Measurements from ENCODE around the gene FN1.

FN1 gene

DNA sequence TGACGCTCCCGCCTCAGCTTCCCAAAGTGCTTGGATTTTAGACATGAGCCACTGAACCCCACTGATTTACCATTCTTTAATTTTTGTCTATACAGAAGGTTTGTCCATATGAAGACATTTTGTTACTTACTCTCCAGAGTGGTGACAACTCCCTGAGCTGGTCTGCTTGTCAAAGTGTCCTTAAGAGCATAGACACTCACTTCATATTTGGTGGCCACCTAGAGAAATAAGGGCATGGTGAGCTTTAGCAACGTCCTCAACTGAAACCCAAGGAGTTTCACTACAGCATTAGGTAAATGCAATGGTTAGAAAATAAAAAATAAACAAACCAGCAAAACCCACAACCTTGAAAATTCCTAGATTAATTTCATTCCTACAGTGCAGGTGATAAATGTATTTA is 57.8 kb downstream of the FN1 start:
- no peak overlapping the region for H3K4me3 ChIP-seq (ENCODE audit: low read depth, low read length)
- no peaks in the 10 kb centered on the region for H3K4me1 ChIP-seq (ENCODE audit: control insufficient read depth, insufficient read depth, low read length)
- no peaks in the 10 kb centered on the region for H3K9me3 ChIP-seq (ENCODE audit: control insufficient read depth, insufficient read depth, low read depth, low read length)
- no peak overlapping the region for H3K27ac ChIP-seq (ENCODE audit: low read depth, low read length)
- H3K27me3 ChIP-seq (ENCODE audit: control insufficient read depth, insufficient read depth, low read length): no peaks in the 10 kb centered on the region
- H3K9ac ChIP-seq (ENCODE audit: low read length): no peak overlapping the region
- peaks cover 93% of the 10 kb centered on the region for H3K36me3 ChIP-seq (ENCODE audit: control insufficient read depth, insufficient read depth, low read length)

DNA sequence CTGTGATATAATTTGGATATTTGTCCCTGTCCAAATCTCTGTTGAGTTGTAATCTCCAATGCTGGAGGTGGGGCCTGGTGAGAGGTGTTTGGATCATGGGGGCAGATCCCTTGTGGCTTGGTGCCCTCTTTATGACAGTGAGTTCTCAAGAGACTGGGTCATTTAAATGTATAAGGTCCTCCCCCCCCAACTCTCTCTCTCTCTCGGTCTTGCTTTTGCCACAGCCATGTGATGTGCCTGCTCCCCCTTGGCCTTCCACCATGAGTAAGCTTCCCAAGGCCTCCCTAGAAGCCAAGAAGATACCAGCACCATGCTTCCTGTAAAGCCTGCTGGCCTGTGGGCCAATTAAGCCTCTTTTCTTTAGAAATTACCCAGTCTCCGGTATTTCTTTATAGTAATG is 58.6 kb downstream of the FN1 start:
- H3K27me3 ChIP-seq (ENCODE audit: control insufficient read depth, insufficient read depth, low read length): no peaks in the 10 kb centered on the region
- no peaks in the 10 kb centered on the region for H3K4me1 ChIP-seq (ENCODE audit: control insufficient read depth, insufficient read depth, low read length)
- no peak overlapping the region for H3K27ac ChIP-seq (ENCODE audit: low read depth, low read length)
- no peaks in the 10 kb centered on the region for H3K9me3 ChIP-seq (ENCODE audit: control insufficient read depth, insufficient read depth, low read depth, low read length)
- H3K9ac ChIP-seq (ENCODE audit: low read length): no peak overlapping the region
- H3K4me3 ChIP-seq (ENCODE audit: low read depth, low read length): no peak overlapping the region
- H3K36me3 ChIP-seq (ENCODE audit: control insufficient read depth, insufficient read depth, low read length): peaks cover 93% of the 10 kb centered on the region

DNA sequence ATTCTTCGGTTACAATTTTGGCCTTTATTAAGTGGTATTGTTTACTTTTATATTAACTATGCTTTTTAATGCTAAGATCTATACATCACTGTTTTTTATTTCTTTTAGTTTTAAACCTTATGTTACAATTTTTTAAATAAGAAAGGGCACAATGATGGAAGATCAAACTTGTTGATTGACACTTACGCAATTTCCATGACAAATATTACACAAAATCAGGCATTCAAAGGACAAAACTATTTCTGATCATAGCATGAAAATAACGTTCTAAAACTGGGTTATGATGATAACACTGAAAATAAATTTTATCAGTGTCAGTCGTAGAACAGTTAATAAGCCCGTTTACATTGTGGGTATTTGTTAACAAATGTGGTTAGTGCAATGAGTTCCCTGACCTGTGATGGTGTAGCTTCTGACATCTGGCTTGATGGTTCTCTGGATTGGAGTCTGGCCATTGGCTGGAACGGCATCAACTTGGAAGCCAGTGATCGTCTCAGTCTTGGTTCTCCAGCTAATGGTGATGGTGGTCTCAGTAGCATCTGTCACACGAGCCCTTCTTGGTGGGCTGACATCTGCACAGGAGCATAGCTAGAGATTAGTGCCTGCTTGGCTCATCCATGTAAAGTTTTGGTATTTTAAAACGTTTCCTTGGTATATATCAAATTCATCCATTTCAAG is 59.6 kb downstream of the FN1 start:
- no peaks in the 10 kb centered on the region for H3K4me1 ChIP-seq (ENCODE audit: control insufficient read depth, insufficient read depth, low read length)
- peaks cover 94% of the 10 kb centered on the region for H3K36me3 ChIP-seq (ENCODE audit: control insufficient read depth, insufficient read depth, low read length)
- no peaks in the 10 kb centered on the region for H3K27me3 ChIP-seq (ENCODE audit: control insufficient read depth, insufficient read depth, low read length)
- H3K9ac ChIP-seq (ENCODE audit: low read length): no peak overlapping the region
- no peak overlapping the region for H3K4me3 ChIP-seq (ENCODE audit: low read depth, low read length)
- no peak overlapping the region for H3K27ac ChIP-seq (ENCODE audit: low read depth, low read length)
- H3K9me3 ChIP-seq (ENCODE audit: control insufficient read depth, insufficient read depth, low read depth, low read length): no peaks in the 10 kb centered on the region

- H3K36me3 ChIP-seq (ENCODE audit: control insufficient read depth, insufficient read depth, low read length): peaks cover 92% of the 10 kb centered on the region
- H3K27ac ChIP-seq (ENCODE audit: low read depth, low read length): no peak overlapping the region
- no peaks in the 10 kb centered on the region for H3K4me1 ChIP-seq (ENCODE audit: control insufficient read depth, insufficient read depth, low read length)
Observed at GRCh38 chr2:215375467-215375830, 60.4 kb downstream of the FN1 start.

DNA sequence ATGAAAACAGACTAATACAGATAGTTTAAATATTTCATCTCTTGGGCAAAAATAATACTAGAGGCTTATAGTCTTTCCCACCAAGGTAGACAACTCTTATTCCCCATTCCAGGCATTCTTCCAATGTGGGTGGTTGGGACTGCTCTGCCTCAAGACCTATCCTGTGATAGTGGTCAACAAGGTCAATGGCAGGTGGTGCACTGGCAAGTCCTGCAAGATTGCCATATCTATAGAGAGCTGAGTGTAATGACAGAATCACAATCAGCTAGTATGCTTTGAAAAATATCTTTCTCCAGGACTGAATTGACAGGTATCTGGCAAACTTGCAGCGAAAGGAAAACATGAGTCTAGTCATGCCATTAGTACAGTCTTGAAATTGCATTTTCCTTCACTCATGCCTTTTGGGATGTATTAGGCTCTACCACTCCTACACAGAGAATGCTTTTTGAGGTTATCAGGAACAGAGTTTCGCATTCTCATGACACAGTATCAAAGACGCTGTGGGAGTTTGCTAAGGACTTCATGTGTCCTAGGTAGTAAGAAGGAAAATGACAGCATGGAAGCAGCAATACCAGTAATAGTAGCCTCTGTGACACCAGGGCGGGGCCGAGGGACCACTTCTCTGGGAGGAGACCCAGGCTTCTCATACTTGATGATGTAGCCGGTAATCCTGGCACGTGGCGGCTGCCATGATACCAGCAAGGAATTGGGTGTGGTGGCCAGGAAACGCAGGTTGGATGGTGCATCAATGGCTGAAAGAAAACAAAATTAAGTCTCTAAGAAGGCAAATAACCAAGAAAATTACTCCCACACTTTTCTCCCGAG is 61.0 kb downstream of the FN1 start:
- no peak overlapping the region for H3K4me3 ChIP-seq (ENCODE audit: low read depth, low read length)
- no peak overlapping the region for H3K9ac ChIP-seq (ENCODE audit: low read length)
- no peaks in the 10 kb centered on the region for H3K9me3 ChIP-seq (ENCODE audit: control insufficient read depth, insufficient read depth, low read depth, low read length)
- H3K4me1 ChIP-seq (ENCODE audit: control insufficient read depth, insufficient read depth, low read length): no peaks in the 10 kb centered on the region
- H3K27ac ChIP-seq (ENCODE audit: low read depth, low read length): no peak overlapping the region
- H3K36me3 ChIP-seq (ENCODE audit: control insufficient read depth, insufficient read depth, low read length): peaks cover 92% of the 10 kb centered on the region
- H3K27me3 ChIP-seq (ENCODE audit: control insufficient read depth, insufficient read depth, low read length): no peaks in the 10 kb centered on the region

More at GRCh38 chr2:215375467-215375830, 60.4 kb downstream of the FN1 start:
- no peaks in the 10 kb centered on the region for H3K9me3 ChIP-seq (ENCODE audit: control insufficient read depth, insufficient read depth, low read depth, low read length)
- H3K4me3 ChIP-seq (ENCODE audit: low read depth, low read length): no peak overlapping the region
- H3K9ac ChIP-seq (ENCODE audit: low read length): no peak overlapping the region
- H3K27me3 ChIP-seq (ENCODE audit: control insufficient read depth, insufficient read depth, low read length): no peaks in the 10 kb centered on the region

GRCh38 chr2:215374002-215374401 is 61.9 kb downstream of the FN1 start:
- no peak overlapping the region for H3K9ac ChIP-seq (ENCODE audit: low read length)
- no peak overlapping the region for H3K4me3 ChIP-seq (ENCODE audit: low read depth, low read length)
- no peaks in the 10 kb centered on the region for H3K9me3 ChIP-seq (ENCODE audit: control insufficient read depth, insufficient read depth, low read depth, low read length)
- no peak overlapping the region for H3K27ac ChIP-seq (ENCODE audit: low read depth, low read length)
- no peaks in the 10 kb centered on the region for H3K27me3 ChIP-seq (ENCODE audit: control insufficient read depth, insufficient read depth, low read length)
- no peaks in the 10 kb centered on the region for H3K4me1 ChIP-seq (ENCODE audit: control insufficient read depth, insufficient read depth, low read length)
- peaks cover 92% of the 10 kb centered on the region for H3K36me3 ChIP-seq (ENCODE audit: control insufficient read depth, insufficient read depth, low read length)

- Histone ChIP-seq H3K27me3 (ENCODE audit: control insufficient read depth, insufficient read depth, low read length) (no peaks in the 10 kb centered on the region), H3K4me3 (ENCODE audit: low read depth, low read length) (no peak overlapping the region), H3K27ac (ENCODE audit: low read depth, low read length) (no peak overlapping the region), H3K9ac (ENCODE audit: low read length) (no peak overlapping the region), H3K4me1 (ENCODE audit: control insufficient read depth, insufficient read depth, low read length) (no peaks in the 10 kb centered on the region), H3K9me3 (ENCODE audit: control insufficient read depth, insufficient read depth, low read depth, low read length) (no peaks in the 10 kb centered on the region), H3K36me3 (ENCODE audit: control insufficient read depth, insufficient read depth, low read length) (peaks cover 91% of the 10 kb centered on the region)
Observed at GRCh38 chr2:215372968-215373649, 62.8 kb downstream of the FN1 start.

GRCh38 chr2:215371915-215372897 is 63.7 kb downstream of the FN1 start:
- Histone ChIP-seq H3K4me1 (ENCODE audit: control insufficient read depth, insufficient read depth, low read length) (no peaks in the 10 kb centered on the region), H3K4me3 (ENCODE audit: low read depth, low read length) (no peak overlapping the region), H3K9ac (ENCODE audit: low read length) (no peak overlapping the region), H3K9me3 (ENCODE audit: control insufficient read depth, insufficient read depth, low read depth, low read length) (no peaks in the 10 kb centered on the region), H3K27ac (ENCODE audit: low read depth, low read length) (no peak overlapping the region), H3K36me3 (ENCODE audit: control insufficient read depth, insufficient read depth, low read length) (peaks cover 92% of the 10 kb centered on the region), H3K27me3 (ENCODE audit: control insufficient read depth, insufficient read depth, low read length) (no peaks in the 10 kb centered on the region)

DNA sequence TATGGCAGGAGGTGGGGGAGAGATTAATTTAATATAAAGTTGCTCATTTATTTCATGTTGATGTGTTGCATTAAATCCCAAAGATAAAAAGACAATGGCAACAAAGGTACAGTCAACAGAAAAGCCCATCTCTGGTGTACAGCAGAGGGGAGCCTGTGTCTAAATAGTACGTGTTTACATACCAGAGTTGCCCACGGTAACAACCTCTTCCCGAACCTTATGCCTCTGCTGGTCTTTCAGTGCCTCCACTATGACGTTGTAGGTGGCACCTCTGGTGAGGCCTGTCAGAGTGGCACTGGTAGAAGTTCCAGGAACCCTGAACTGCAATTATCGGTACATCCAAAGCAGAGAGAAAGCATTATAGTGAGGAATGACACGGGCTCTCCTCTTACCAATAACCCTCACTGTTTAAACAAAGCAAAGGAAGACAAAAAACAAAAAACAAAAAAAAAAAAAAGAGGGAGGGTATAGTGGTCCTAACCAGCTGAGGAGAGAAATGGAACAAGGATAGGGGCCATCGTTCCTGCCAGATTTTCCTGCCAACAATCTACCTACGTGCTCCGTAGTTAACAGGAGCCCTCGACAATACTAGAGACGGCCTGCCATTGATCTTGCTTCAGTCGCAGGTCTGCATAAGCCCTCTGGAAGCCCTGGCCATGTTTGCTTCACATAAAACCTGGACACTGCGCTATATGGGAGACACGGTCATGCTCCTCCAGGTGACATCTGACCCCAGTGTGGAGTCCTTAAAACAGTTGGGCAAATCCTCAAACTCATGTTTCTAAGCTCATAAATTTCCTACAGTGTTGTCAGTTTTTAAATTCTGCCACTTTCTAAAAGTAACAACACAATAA is 65.5 kb downstream of the FN1 start:
- H3K27ac ChIP-seq (ENCODE audit: low read depth, low read length): no peak overlapping the region
- H3K9me3 ChIP-seq (ENCODE audit: control insufficient read depth, insufficient read depth, low read depth, low read length): no peaks in the 10 kb centered on the region
- H3K27me3 ChIP-seq (ENCODE audit: control insufficient read depth, insufficient read depth, low read length): no peaks in the 10 kb centered on the region
- no peaks in the 10 kb centered on the region for H3K4me1 ChIP-seq (ENCODE audit: control insufficient read depth, insufficient read depth, low read length)
- peaks cover 88% of the 10 kb centered on the region for H3K36me3 ChIP-seq (ENCODE audit: control insufficient read depth, insufficient read depth, low read length)
- H3K4me3 ChIP-seq (ENCODE audit: low read depth, low read length): no peak overlapping the region
- no peak overlapping the region for H3K9ac ChIP-seq (ENCODE audit: low read length)

Measured in HUES6 (cell line).